Fibroblast of skin of scalp (primary cell): Measurements from ENCODE around the gene CENPH.

Experiments
- DNase-seq: peaks from one replicate; pipeline ENCODE4 v3.0.0-alpha.2; 2013

CENPH gene

DNA sequence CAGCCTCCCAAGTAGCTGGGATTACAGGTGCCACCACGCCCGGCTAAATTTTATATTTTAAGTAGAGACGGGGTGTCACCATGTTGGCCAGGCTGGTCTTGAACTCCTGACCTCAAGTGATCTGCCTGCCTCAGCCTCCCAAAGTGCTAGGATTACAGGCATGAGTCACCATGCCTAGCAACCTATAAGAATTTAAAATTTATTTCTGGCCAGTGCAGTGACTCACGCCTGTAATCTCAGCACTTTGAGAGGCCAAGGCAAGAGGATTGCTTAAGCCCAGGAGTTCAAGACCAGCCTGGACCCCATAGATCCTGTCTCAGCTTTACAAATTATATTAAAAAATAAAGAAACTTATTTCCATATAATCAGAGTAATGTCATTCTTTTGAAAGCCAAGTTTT, 66.6 kb downstream of the CENPH start:
- peak; percentile 24 for DNase-seq

GRCh38 chr5:69257577-69257976, 68.2 kb downstream of the CENPH start:
- no peak for DNase-seq
